ENCODE data around the gene KCTD1.

- TF ChIP-seq CTCF (IDR thresholded peaks at IDR 0.05) (no peak), POLR2A (IDR thresholded peaks at IDR 0.05) (no peak)
Measured at GRCh38 chr18:26406324-26406723, 142.0 kb downstream of the KCTD1 start.

Data from lower leg skin (tissue), 3 donors.